ENCODE measurements around the gene GAL. TPM values are rescaled to one million over a fixed set of nuclear protein-coding genes. Genes with fewer than 3 reads are reported as not detected.

The GAL gene
- total RNA-seq, 2 donors from 2014 or later, result 98.9 to 166 TPM

- Mint-ChIP-seq H3K27me3 (ENCODE audit: insufficient read depth) (no peaks in the 10 kb centered on the region), H3K27ac (no peak overlapping the region), H3K36me3 (ENCODE audit: low read depth) (no peaks in the 10 kb centered on the region), H3K4me3 (no peak overlapping the region), H3K9me3 (no peaks in the 10 kb centered on the region), H3K4me1 (peaks cover 14% of the 10 kb centered on the region)
- Histone ChIP-seq H3K4me3 (ENCODE audit: low read length) (no peak overlapping the region), H3K4me1 (ENCODE audit: control insufficient read depth, insufficient read depth, low read length) (no peaks in the 10 kb centered on the region), H3K9ac (ENCODE audit: extremely low read depth, low read length, poor library complexity, severe bottlenecking) (no peak overlapping the region), H3K36me3 (ENCODE audit: control insufficient read depth, insufficient read depth, low read length) (no peaks in the 10 kb centered on the region), H3K9me3 (ENCODE audit: control insufficient read depth, low read length) (no peaks in the 10 kb centered on the region), H3K27me3 (ENCODE audit: control insufficient read depth, insufficient read depth, low read length, poor library complexity, severe bottlenecking) (no peaks in the 10 kb centered on the region), H3K27ac (ENCODE audit: low read depth, low read length) (no peak overlapping the region)
- 87 to 94% methylated on average over 4 to 7 of the region's 7 CpGs for WGBS, 2 experiments (ENCODE audit: insufficient coverage in 1 of 2, insufficient read length in 1 of 2)
- DNase-seq, result no peak
- TF ChIP-seq CTCF (conservative IDR thresholded peaks at IDR 0.05), result no peak
These were observed 23.2 kb downstream of the GAL start for GRCh38 chr11:68707527-68707926.

- H3K4me1 Mint-ChIP-seq, result peaks cover 14% of the 10 kb centered on the region
- no peak overlapping the region for H3K4me3 Mint-ChIP-seq
- 91 to 94% methylated on average over 11 to 12 of the region's 12 CpGs for WGBS, 2 experiments (ENCODE audit: insufficient coverage in 1 of 2, insufficient read length in 1 of 2)
These were observed 24.7 kb downstream of the GAL start for GRCh38 chr11:68709062-68709461.

GRCh38 chr11:68710409-68710808 is 26.1 kb downstream of the GAL start:
- H3K4me1 Mint-ChIP-seq, result peaks cover 12% of the 10 kb centered on the region
- H3K36me3 Mint-ChIP-seq (ENCODE audit: low read depth), result no peaks in the 10 kb centered on the region
- Histone ChIP-seq H3K27me3 (ENCODE audit: control insufficient read depth, insufficient read depth, low read length, poor library complexity, severe bottlenecking) (no peaks in the 10 kb centered on the region), H3K36me3 (ENCODE audit: control insufficient read depth, insufficient read depth, low read length) (no peaks in the 10 kb centered on the region), H3K4me1 (ENCODE audit: control insufficient read depth, insufficient read depth, low read length) (peaks cover 2% of the 10 kb centered on the region), H3K27ac (ENCODE audit: low read depth, low read length) (no peak overlapping the region), H3K9ac (ENCODE audit: extremely low read depth, low read length, poor library complexity, severe bottlenecking) (no peak overlapping the region), H3K4me3 (ENCODE audit: low read length) (no peak overlapping the region), H3K9me3 (ENCODE audit: control insufficient read depth, low read length) (no peaks in the 10 kb centered on the region)
- H3K4me3 Mint-ChIP-seq, result no peak overlapping the region
- no peaks in the 10 kb centered on the region for H3K9me3 Mint-ChIP-seq
- H3K27me3 Mint-ChIP-seq (ENCODE audit: insufficient read depth), result no peaks in the 10 kb centered on the region
- no peak for DNase-seq
- TF ChIP-seq CTCF (conservative IDR thresholded peaks at IDR 0.05), result no peak
- no peak overlapping the region for H3K27ac Mint-ChIP-seq
- WGBS, 2 experiments (ENCODE audit: insufficient coverage in 1 of 2, insufficient read length in 1 of 2), result 66 to 84% methylated on average over 10 to 11 of the region's 11 CpGs

More at GRCh38 chr11:68709062-68709461, 24.7 kb downstream of the GAL start:
- Histone ChIP-seq H3K4me1 (ENCODE audit: control insufficient read depth, insufficient read depth, low read length) (no peaks in the 10 kb centered on the region), H3K27ac (ENCODE audit: low read depth, low read length) (no peak overlapping the region), H3K4me3 (ENCODE audit: low read length) (no peak overlapping the region), H3K9ac (ENCODE audit: extremely low read depth, low read length, poor library complexity, severe bottlenecking) (no peak overlapping the region), H3K27me3 (ENCODE audit: control insufficient read depth, insufficient read depth, low read length, poor library complexity, severe bottlenecking) (no peaks in the 10 kb centered on the region), H3K9me3 (ENCODE audit: control insufficient read depth, low read length) (no peaks in the 10 kb centered on the region), H3K36me3 (ENCODE audit: control insufficient read depth, insufficient read depth, low read length) (no peaks in the 10 kb centered on the region)
- DNase-seq, result no peak
- H3K27me3 Mint-ChIP-seq (ENCODE audit: insufficient read depth), result no peaks in the 10 kb centered on the region
- TF ChIP-seq CTCF (conservative IDR thresholded peaks at IDR 0.05), result no peak
- no peaks in the 10 kb centered on the region for H3K36me3 Mint-ChIP-seq (ENCODE audit: low read depth)
- H3K27ac Mint-ChIP-seq, result no peak overlapping the region
- no peaks in the 10 kb centered on the region for H3K9me3 Mint-ChIP-seq

All from endodermal cell (in vitro differentiated cells).